Mesenchymal stem cell (in vitro differentiated cells and primary cell): ENCODE data around the gene DNAH10.

Experiments used
- DNase-seq: peaks from one replicate; pipeline ENCODE4 v3.0.0-alpha.2; 2013
- H2AFZ ChIP-seq: one replicate; pipeline ENCODE4 v1.6.1; 2013; ENCODE audit warnings: low read depth, mild to moderate bottlenecking, control low read depth, inconsistent platforms, low read length, moderate library complexity
- H2AK5ac ChIP-seq: 2 replicates; pipeline ENCODE4 v1.6.1; 2013; ENCODE audit warnings: low read length, moderate library complexity, mild to moderate bottlenecking, inconsistent platforms; ENCODE audit not compliant: severe bottlenecking
- H2BK120ac ChIP-seq: one replicate; pipeline ENCODE4 v1.6.1; 2013; ENCODE audit warnings: low read depth, mild to moderate bottlenecking, inconsistent platforms, low read length, moderate library complexity
- H2BK12ac ChIP-seq, 2 experiments: one replicate each; pipeline ENCODE4 v1.6.1; 2013; ENCODE audit warnings: inconsistent platforms in 2 of 2, low read length in 2 of 2, mild to moderate bottlenecking in 2 of 2, moderate library complexity in 2 of 2, control low read depth in 1 of 2
- H2BK15ac ChIP-seq: one replicate; pipeline ENCODE4 v1.6.1; 2013; ENCODE audit warnings: mild to moderate bottlenecking, low read depth, inconsistent platforms; ENCODE audit not compliant: poor library complexity, severe bottlenecking
- H2BK5ac ChIP-seq: 2 replicates; pipeline ENCODE4 v1.6.1; 2013; ENCODE audit warnings: low read depth, mild to moderate bottlenecking, low read length, control low read depth, inconsistent platforms; ENCODE audit not compliant: poor library complexity, severe bottlenecking
- H3K14ac ChIP-seq, 2 experiments: one replicate each; pipeline ENCODE4 v1.6.1; 2013; ENCODE audit warnings: inconsistent platforms in 2 of 2, low read length in 2 of 2, control low read depth in 1 of 2, mild to moderate bottlenecking in 1 of 2, moderate library complexity in 1 of 2
- H3K18ac ChIP-seq, 2 experiments: one replicate each; pipeline ENCODE4 v1.6.1; 2013; ENCODE audit warnings: inconsistent platforms in 2 of 2, low read length in 2 of 2, control low read depth in 1 of 2, low read depth in 1 of 2, mild to moderate bottlenecking in 1 of 2
- H3K23ac ChIP-seq, 2 experiments: one replicate each; pipeline ENCODE4 v1.6.1; 2013; ENCODE audit warnings: inconsistent platforms in 2 of 2, low read length in 2 of 2, mild to moderate bottlenecking in 2 of 2, moderate library complexity in 2 of 2, control low read depth in 1 of 2
- H3K27ac ChIP-seq: 2 replicates; pipeline ENCODE4 v1.5.1; 2013; ENCODE audit warnings: mild to moderate bottlenecking, moderate library complexity, low read length, control low read depth, inconsistent platforms; ENCODE audit not compliant: poor library complexity, severe bottlenecking
- H3K27me3 ChIP-seq, 2 experiments: 2 replicates each; pipeline versions ENCODE4 v1.6.1 to v1.7.0; 2013; ENCODE audit warnings: low read length in 2 of 2, mild to moderate bottlenecking in 2 of 2, moderate library complexity in 2 of 2, control low read depth in 1 of 2, inconsistent platforms in 1 of 2; ENCODE audit not compliant: control insufficient read depth in 1 of 2, insufficient read depth in 1 of 2
- H3K36me3 ChIP-seq, 2 experiments: 2 replicates each; pipeline versions ENCODE4 v1.6.1 to v1.7.0; 2013; ENCODE audit warnings: low read length in 2 of 2, control low read depth in 1 of 2, inconsistent platforms in 1 of 2, low read depth in 1 of 2, mild to moderate bottlenecking in 1 of 2; ENCODE audit not compliant: insufficient read depth in 2 of 2, control insufficient read depth in 1 of 2
- H3K4ac ChIP-seq, 2 experiments: one replicate each; pipeline ENCODE4 v1.6.1; 2013; ENCODE audit warnings: inconsistent platforms in 2 of 2, low read length in 2 of 2, mild to moderate bottlenecking in 2 of 2, moderate library complexity in 2 of 2, control low read depth in 1 of 2, low read depth in 1 of 2
- H3K4me1 ChIP-seq: 2 replicates; pipeline ENCODE4 v1.6.1; 2013; ENCODE audit warnings: low read depth, low read length, control low read depth; ENCODE audit not compliant: control insufficient read depth, insufficient read depth
- H3K4me2 ChIP-seq: 2 replicates; pipeline ENCODE4 v1.6.1; 2013; ENCODE audit warnings: low read length, mild to moderate bottlenecking, inconsistent platforms; ENCODE audit not compliant: poor library complexity, severe bottlenecking
- H3K4me3 ChIP-seq, 2 experiments: 2 replicates each; pipeline versions ENCODE4 v1.5.1 to v1.7.0; 2013; ENCODE audit warnings: low read length in 2 of 2, mild to moderate bottlenecking in 2 of 2, control low read depth in 1 of 2, low read depth in 1 of 2; ENCODE audit not compliant: insufficient read depth in 1 of 2
- H3K79me1 ChIP-seq: replicated peaks from 2 replicates; pipeline ENCODE4 v1.6.1; 2013; ENCODE audit warnings: mild to moderate bottlenecking, control low read depth, low read length, inconsistent platforms; ENCODE audit not compliant: poor library complexity, severe bottlenecking
- H3K9ac ChIP-seq: 2 replicates; pipeline ENCODE4 v1.7.0; 2013; ENCODE audit warnings: mild to moderate bottlenecking, low read length, moderate library complexity
- H3K9me3 ChIP-seq: 2 replicates; pipeline ENCODE4 v1.7.0; 2013; ENCODE audit warnings: mild to moderate bottlenecking, low read length; ENCODE audit not compliant: control insufficient read depth
- H4K8ac ChIP-seq: one replicate; pipeline ENCODE4 v1.6.1; 2013; ENCODE audit warnings: inconsistent platforms, mild to moderate bottlenecking, low read length, moderate library complexity
- H4K91ac ChIP-seq: one replicate; pipeline ENCODE4 v1.6.1; 2013; ENCODE audit warnings: mild to moderate bottlenecking, low read length, inconsistent platforms
- WGBS: methylation state at CpG from one replicate; pipeline ENCODE4 v1.1.7; 2013; ENCODE audit warnings: mixed read lengths; 5-methylcytosine and 5-hydroxymethylcytosine counted together

DNAH10 gene

GRCh38 chr12:123861392-123861791 lies 99.3 kb downstream of the DNAH10 start:
- Histone ChIP-seq H4K91ac (no peak overlapping the region), H3K14ac (peak overlapping the region in 1 of 2 experiments; percentile 49), H4K8ac (no peak overlapping the region), H2AK5ac (no peak overlapping the region), H3K4me2 (no peak overlapping the region), H2BK15ac (no peak overlapping the region), H2BK12ac (no peak overlapping the region), H3K4ac (no peak overlapping the region), H3K9ac (no peak overlapping the region), H3K4me1 (no peaks in the 10 kb centered on the region), H3K4me3 (no peak overlapping the region), H3K23ac (no peak overlapping the region), H2BK5ac (no peak overlapping the region), H2BK120ac (no peak overlapping the region), H3K79me1 (no peaks in the 10 kb centered on the region), H3K36me3 (no peaks in the 10 kb centered on the region), H2AFZ (no peak overlapping the region), H3K9me3 (no peaks in the 10 kb centered on the region), H3K18ac (no peak overlapping the region), H3K27me3 (peaks cover 7 to 19% of the 10 kb centered on the region in 2 experiments), H3K27ac (no peak overlapping the region)
- 50% methylated on average over 4 of the region's 4 CpGs for WGBS
- DNase-seq, result no peak

GRCh38 chr12:123867141-123867540 lies 105.0 kb downstream of the DNAH10 start:
- Histone ChIP-seq H2BK12ac (no peak overlapping the region), H3K14ac (no peak overlapping the region), H3K4me2 (no peak overlapping the region), H2BK120ac (no peak overlapping the region), H2BK5ac (no peak overlapping the region), H2BK15ac (no peak overlapping the region), H3K9me3 (no peaks in the 10 kb centered on the region), H3K79me1 (no peaks in the 10 kb centered on the region), H4K8ac (no peak overlapping the region), H2AFZ (no peak overlapping the region), H3K4me1 (no peaks in the 10 kb centered on the region), H3K9ac (no peak overlapping the region), H3K36me3 (no peaks in the 10 kb centered on the region), H3K4ac (no peak overlapping the region), H4K91ac (no peak overlapping the region), H3K23ac (no peak overlapping the region), H3K27ac (no peak overlapping the region), H3K27me3 (peaks cover 49 to 59% of the 10 kb centered on the region in 2 experiments), H3K4me3 (no peak overlapping the region), H3K18ac (no peak overlapping the region), H2AK5ac (no peak overlapping the region)
- WGBS, result 18% methylated on average over 1 of the region's 1 CpG
- DNase-seq, result no peak

- Histone ChIP-seq H3K4me1 (no peaks in the 10 kb centered on the region), H3K79me1 (no peaks in the 10 kb centered on the region), H2BK15ac (no peak overlapping the region), H3K4ac (no peak overlapping the region), H3K23ac (no peak overlapping the region), H3K18ac (no peak overlapping the region), H2BK120ac (no peak overlapping the region), H3K36me3 (no peaks in the 10 kb centered on the region), H3K4me3 (no peak overlapping the region), H4K8ac (no peak overlapping the region), H3K27me3 (peaks cover 65 to 66% of the 10 kb centered on the region in 2 experiments), H3K14ac (no peak overlapping the region), H3K9ac (no peak overlapping the region), H3K9me3 (no peaks in the 10 kb centered on the region), H4K91ac (no peak overlapping the region), H2AFZ (no peak overlapping the region), H3K4me2 (no peak overlapping the region), H3K27ac (no peak overlapping the region), H2BK5ac (no peak overlapping the region), H2BK12ac (no peak overlapping the region), H2AK5ac (no peak overlapping the region)
- 87% methylated on average over 10 of the region's 10 CpGs for WGBS
- no peak for DNase-seq
Observed at GRCh38 chr12:123868791-123869190, 106.7 kb downstream of the DNAH10 start.

- Histone ChIP-seq H2BK15ac (no peak overlapping the region), H3K4ac (no peak overlapping the region), H3K9ac (no peak overlapping the region), H3K27me3 (peaks cover 67 to 78% of the 10 kb centered on the region in 2 experiments), H3K79me1 (no peaks in the 10 kb centered on the region), H3K18ac (no peak overlapping the region), H3K27ac (no peak overlapping the region), H2BK120ac (no peak overlapping the region), H4K91ac (no peak overlapping the region), H3K4me1 (no peaks in the 10 kb centered on the region), H3K4me2 (no peak overlapping the region), H3K9me3 (no peaks in the 10 kb centered on the region), H3K4me3 (no peak overlapping the region), H3K36me3 (no peaks in the 10 kb centered on the region), H2AK5ac (no peak overlapping the region), H2BK5ac (no peak overlapping the region), H3K23ac (no peak overlapping the region), H2AFZ (no peak overlapping the region), H4K8ac (no peak overlapping the region), H3K14ac (no peak overlapping the region), H2BK12ac (no peak overlapping the region)
- 72% methylated on average over 3 of the region's 3 CpGs for WGBS
- no peak for DNase-seq
Observed at GRCh38 chr12:123873793-123874192, 111.7 kb downstream of the DNAH10 start.
